ENCODE measurements around the gene PRDX2.

The PRDX2 gene

GRCh38 chr19:12782174-12782423 lies 19.5 kb downstream of the PRDX2 start:
- peak overlapping the region; percentile 98 for H3K27ac ChIP-seq
- no peak for TF ChIP-seq ZFX (IDR thresholded peaks at IDR 0.05; ENCODE audit: borderline replicate concordance)
- no peak for TF ChIP-seq CTCF (IDR thresholded peaks at IDR 0.05)

- TF ChIP-seq CTCF (IDR thresholded peaks at IDR 0.05) (no peak), ZFX (IDR thresholded peaks at IDR 0.05; ENCODE audit: borderline replicate concordance) (no peak)
- H3K27ac ChIP-seq = peak overlapping the region; percentile 95
Observed at GRCh38 chr19:12779162-12779993, 22.2 kb downstream of the PRDX2 start.

- H3K27ac ChIP-seq = peak overlapping the region; percentile 95
- TF ChIP-seq ZFX (IDR thresholded peaks at IDR 0.05; ENCODE audit: borderline replicate concordance) = no peak
Observed at GRCh38 chr19:12778905-12779161, 22.8 kb downstream of the PRDX2 start.

GRCh38 chr19:12778017-12778904 lies 23.3 kb downstream of the PRDX2 start:
- TF ChIP-seq ZFX (IDR thresholded peaks at IDR 0.05; ENCODE audit: borderline replicate concordance) (no peak), CTCF (IDR thresholded peaks at IDR 0.05) (no peak)
- peak overlapping the region; percentile 95 for H3K27ac ChIP-seq

- no peak for TF ChIP-seq ZFX (IDR thresholded peaks at IDR 0.05; ENCODE audit: borderline replicate concordance)
- TF ChIP-seq CTCF (IDR thresholded peaks at IDR 0.05) = peak; percentile 98
- H3K27ac ChIP-seq = peak overlapping the region; percentile 95
Observed at GRCh38 chr19:12777217-12778016, 24.2 kb downstream of the PRDX2 start.

- peak within 1 kb of the TSS; percentile 95 for H3K27ac ChIP-seq
Observed at GRCh38 chr19:12774588-12775555, 26.7 kb downstream of the PRDX2 start, which contains the start of gene HOOK2. HOOK2 (minus strand) TSS chr19:12775552; CDS start chr19:12775449, 103 bp downstream.

More at GRCh38 chr19:12774588-12775555, 26.7 kb downstream of the PRDX2 start, which contains the start of gene HOOK2:
- TF ChIP-seq CTCF (IDR thresholded peaks at IDR 0.05) = no peak
- TF ChIP-seq ZFX (IDR thresholded peaks at IDR 0.05; ENCODE audit: borderline replicate concordance) = no peak
